GM18520 (cell line): ENCODE results near the gene GSK3A.

ENCODE experiments used
- ATAC-seq: cut with Tn5 transposase; IDR thresholded peaks from one replicate; pipeline ENCODE4 v1.9.1; 2021; ENCODE audit not compliant: unreplicated experiment

Gene GSK3A

GRCh38 chr19:42201489-42202289, 40.7 kb downstream of the GSK3A start:
- peak; percentile 29 for ATAC-seq

GRCh38 chr19:42200116-42200715, 42.2 kb downstream of the GSK3A start:
- ATAC-seq, result no peak

- ATAC-seq, result peak; percentile 35
Observed at GRCh38 chr19:42199440-42200115, 42.8 kb downstream of the GSK3A start.

GRCh38 chr19:42198676-42199439, 43.5 kb downstream of the GSK3A start:
- ATAC-seq, result peak; percentile 26

- no peak for ATAC-seq
Observed at GRCh38 chr19:42197375-42197817, 45.0 kb downstream of the GSK3A start.

GRCh38 chr19:42196011-42197001, 46.1 kb downstream of the GSK3A start:
- ATAC-seq, result no peak

- ATAC-seq, result no peak
Observed at GRCh38 chr19:42193706-42194105, 48.7 kb downstream of the GSK3A start.

- ATAC-seq, result no peak
Observed at GRCh38 chr19:42193294-42193693, 49.1 kb downstream of the GSK3A start.

GRCh38 chr19:42191855-42192254, 50.5 kb downstream of the GSK3A start:
- no peak for ATAC-seq

GRCh38 chr19:42191330-42191729, 51.1 kb downstream of the GSK3A start:
- no peak for ATAC-seq

- ATAC-seq, result no peak
Observed at GRCh38 chr19:42189133-42189532, 53.3 kb downstream of the GSK3A start.

- ATAC-seq, result no peak
Observed at GRCh38 chr19:42188665-42189064, 53.7 kb downstream of the GSK3A start.

- no peak for ATAC-seq
Observed at GRCh38 chr19:42185277-42185676, 57.1 kb downstream of the GSK3A start.

- ATAC-seq, result no peak
Observed at GRCh38 chr19:42184401-42184861, 58.0 kb downstream of the GSK3A start.
